ENCODE data around the gene SPEG. TPM values are rescaled to one million over a fixed set of nuclear protein-coding genes. Genes with fewer than 3 reads are reported as not detected.
A peak's percentile ranks its signal among the peaks of the same experiment; 100 is the strongest.

Gene SPEG
- total RNA-seq, 1 experiment from 2014 or later: 23.0 TPM

DNA sequence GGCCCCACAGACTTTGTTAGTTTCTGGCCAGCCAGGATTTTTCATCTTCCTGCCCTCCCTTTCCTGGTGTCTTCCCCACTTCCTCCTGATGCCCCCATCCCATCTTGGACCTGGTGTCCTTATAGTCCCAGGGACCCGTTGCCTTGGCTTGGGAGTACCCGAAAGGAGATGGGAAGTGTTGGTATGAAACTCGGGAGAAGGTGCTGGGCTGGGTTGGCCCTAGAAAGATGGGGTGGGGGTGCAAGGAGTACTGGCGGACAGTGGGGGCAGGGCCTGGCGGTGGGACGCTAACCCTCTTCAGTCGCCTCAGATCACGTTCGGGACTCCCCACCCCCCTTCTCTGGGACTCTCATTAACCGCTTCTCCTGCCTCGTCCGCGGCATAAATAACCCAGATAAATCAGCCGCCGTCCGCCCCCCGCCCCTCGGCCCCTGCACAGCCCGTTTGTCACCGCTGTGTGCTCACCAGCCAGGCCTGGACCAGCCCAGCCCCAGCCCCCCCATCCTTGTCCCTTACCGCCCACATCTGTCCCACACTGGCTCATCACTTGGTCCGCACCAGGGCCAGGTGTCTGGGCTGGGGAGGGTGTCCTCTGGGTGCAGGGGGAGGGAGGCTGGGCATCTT is 76.0 kb downstream of the SPEG start:
- no peak for DNase-seq (ENCODE audit: low read depth)

DNA sequence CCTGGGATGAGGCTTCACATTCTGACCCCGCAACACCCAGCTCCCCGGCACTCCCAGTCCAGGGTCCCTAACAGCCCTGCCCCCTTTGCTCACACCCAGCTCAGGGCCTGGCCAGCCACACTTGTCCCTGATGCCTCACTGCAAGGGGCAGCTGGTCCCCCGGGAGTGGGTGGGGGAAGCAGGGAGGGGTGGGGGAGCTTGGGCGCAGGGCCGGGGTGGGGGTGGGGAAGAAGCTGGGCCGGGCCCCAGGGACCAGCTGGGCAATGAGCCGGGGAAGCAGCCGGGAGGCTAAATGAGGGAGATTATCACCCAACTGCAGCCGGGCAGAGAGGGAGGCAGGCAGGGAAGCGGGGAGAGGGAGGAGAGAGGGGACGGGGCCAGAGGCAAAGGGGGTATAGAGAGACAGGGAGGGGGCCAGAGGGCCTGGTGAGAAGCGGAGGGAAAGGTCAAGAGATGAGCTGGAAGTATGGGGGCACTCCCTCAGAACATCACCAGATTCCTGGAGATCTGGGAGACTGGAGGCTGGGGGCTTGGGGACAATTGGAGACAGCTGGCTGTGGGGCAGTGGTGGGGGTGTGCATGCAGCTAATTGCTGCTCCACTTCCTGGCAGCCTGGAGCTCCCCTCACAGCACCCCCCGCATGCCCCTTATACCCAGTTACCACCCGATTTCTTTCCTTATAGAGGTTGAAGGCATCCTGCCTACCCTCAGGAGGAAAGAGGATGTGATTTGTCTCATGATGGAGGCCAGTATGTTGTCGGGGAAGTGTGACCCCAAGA is 77.1 kb downstream of the SPEG start:
- no peak for DNase-seq (ENCODE audit: low read depth)

DNA sequence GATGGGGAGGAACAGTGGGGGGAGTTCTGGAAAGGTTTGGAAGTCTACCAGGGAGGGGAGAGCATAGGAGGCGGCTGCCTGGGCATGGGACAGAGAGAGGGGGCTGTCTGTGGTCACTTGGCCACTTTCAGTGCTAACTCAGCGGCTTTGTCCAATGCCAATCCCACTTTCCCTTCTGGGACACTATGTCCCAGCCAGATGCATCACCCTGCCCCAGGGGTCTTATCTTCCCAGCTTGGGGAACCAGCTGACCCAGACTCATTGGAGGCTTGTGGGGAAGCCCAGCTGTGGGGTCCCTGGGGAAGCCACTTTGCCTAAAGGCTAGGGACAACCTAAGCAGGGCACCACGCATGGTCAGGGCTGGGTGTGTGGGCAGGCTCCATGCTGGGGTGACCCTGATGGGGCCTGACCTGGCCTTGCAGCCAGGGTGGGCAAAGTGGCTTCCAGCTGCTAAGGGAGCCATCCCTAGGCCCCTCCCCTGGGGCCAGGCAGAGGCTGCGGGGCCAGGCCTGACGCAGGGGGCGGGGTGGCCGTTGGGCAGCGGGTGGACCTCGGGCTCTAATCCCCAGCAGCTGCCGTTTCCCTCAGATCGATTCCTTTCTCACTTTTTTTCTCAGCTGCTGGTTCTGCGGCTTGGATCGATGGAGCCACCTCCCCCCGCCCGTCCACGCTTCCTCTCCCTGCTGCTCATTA is 78.0 kb downstream of the SPEG start:
- no peak for DNase-seq (ENCODE audit: low read depth)

DNA sequence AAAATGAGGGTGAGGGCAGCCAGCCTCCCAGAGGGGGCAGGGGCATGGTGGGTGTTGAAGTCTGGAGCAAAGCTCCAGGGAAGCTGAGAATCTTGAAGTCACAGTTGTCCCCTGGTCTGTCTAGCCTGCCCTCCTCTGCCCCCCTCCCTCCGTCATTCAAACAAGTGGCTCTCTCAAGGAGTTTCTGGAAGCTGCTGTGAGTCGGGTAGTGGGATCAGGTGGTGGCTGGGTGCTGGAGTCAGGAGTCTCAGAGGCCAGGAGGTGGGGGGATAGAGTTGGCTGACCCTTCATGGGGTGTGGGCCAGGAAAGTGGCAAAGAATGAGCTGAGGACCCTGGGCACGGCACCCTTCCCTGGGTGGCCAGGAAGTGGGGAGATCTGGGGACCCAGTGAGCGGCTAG is 79.1 kb downstream of the SPEG start:
- DNase-seq (ENCODE audit: low read depth): no peak

DNA sequence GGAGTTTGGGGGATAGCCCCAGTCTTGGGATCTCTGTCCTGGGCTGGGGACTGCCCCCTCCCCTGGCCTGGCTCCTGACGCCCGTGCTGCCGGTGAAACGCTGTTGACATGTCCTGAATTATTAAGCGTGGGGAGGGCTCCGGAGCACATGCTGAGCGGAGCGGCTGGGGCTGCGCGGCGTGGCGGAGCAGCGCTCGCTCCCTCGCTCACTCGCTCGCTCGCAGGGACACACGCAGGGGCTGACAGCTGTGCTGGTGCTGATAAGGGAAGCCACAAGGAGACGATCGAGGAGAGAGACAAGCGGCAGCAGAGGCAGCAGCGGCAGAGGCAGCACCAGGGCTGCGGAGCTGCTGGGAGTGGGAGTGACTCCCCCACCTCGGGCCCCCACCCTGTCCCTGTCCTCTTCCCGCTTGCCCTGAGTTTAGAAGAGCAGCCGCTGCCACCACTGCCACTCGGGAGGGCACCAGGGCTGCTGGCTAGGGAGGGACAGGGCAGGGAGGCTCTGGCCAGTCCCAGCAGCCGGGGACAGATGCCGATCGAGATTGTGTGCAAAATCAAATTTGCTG is 79.6 kb downstream of the SPEG start, which contains the start of gene ASIC4:
Gene ASIC4 (plus strand): TSS at position 287 of the 566 bp plus-strand sequence. CDS start 243 bp downstream, at position 530.
- DNase-seq (ENCODE audit: low read depth): no peak

DNA sequence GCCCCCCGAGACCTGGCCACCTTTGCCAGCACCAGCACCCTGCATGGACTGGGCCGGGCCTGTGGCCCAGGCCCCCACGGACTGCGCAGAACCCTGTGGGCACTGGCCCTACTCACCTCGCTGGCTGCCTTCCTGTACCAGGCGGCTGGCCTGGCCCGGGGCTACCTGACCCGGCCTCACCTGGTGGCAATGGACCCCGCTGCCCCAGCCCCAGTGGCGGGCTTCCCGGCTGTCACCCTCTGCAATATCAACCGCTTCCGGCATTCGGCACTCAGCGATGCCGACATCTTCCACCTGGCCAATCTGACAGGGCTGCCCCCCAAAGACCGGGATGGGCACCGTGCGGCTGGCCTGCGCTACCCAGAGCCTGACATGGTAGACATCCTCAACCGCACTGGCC is 80.2 kb downstream of the SPEG start:
- no peak for DNase-seq (ENCODE audit: low read depth)

DNA sequence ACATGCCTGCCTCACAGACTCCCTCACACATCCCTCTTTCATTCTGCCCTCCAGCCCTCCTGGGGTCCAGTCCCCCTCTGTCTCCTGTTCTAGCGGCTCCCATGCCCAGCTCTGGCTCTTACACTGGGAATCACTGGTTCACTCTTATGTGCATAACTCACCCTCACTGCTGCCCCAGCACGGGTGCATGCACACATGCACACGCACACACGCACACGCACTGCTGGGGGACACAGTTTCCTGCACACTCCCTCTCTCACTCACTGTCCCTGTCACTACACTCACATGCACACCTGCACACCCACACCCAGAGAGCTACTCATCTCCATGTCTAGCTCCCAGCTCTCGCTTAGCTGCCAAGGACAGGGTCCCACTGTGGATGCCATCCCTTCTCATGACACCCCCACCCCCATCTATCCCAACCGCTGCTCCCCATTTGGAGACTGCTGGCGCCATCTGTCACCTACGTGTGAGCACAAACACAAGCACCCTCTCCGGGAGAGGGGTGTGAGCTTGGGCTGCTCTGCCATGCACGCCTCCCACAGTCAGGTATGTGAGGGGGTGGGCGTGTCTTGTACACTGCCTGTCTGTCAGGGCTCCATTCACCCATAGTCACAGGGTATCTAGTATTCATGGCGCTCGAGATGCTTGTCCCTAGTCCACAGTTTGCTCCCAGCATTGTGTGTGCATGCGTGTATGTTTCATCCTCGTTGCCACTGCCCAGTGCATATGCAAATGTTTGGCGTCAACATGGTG is 81.4 kb downstream of the SPEG start:
- DNase-seq (ENCODE audit: low read depth): no peak

DNA sequence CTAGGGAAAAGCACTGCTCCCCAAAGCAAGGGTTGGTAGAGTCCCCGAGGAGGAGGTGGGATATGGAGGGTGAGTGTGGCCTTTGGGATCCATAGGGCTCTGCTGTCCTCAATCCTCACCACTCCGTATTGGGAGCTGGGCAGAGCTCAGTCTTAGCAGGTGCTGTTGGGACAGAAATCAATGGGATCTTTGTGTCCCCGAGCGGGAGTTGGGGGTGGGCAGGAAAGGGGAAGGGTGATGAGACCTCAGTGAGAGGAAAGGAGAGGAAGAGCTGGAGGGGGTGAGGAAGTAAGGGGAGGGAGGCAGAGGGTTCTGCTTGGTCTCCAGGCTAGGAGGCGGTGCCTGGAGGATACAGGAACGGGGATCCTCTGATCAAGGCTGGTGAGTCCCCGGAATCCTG is 82.2 kb downstream of the SPEG start:
- DNase-seq (ENCODE audit: low read depth): no peak

DNA sequence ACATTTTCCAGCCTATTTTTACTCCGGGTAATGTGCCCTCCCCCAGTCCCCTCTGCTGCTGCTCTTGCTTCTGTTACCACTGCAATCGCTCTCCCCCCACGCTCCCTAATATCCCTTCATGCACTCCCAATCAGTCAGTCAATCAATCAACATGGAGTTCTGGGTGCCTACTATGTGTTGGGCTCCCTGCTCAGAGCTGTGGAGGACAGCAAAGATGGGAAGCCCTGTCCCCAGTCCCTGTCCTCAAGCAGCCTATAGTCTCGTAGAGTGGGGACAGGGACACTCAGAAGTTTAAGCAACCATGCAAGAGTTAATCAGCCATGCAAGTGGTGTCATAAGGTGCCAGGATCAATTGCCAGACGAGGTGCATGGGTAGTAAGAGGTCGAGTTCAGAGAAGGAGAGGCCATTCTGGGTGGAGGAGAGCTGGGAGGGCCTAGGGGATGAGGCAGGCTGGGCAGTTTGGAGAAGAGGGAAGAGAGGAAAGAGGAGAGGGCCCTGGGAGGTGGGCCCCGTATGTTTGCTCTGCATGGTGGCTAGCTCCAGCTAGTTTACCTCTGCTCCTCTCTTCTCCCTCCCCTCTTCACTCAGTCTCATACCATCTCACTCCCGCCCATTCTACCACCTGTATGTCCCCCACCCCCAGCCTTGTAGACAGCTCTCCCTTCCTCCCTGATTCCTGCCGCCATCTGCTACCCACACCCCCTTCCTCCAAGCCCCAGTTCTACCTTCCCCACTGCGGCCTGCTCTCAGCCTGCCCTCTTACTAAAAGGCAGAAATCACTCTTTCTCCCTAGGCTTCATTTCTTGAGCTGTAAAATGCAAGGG is 83.5 kb downstream of the SPEG start:
- DNase-seq (ENCODE audit: low read depth): no peak

DNA sequence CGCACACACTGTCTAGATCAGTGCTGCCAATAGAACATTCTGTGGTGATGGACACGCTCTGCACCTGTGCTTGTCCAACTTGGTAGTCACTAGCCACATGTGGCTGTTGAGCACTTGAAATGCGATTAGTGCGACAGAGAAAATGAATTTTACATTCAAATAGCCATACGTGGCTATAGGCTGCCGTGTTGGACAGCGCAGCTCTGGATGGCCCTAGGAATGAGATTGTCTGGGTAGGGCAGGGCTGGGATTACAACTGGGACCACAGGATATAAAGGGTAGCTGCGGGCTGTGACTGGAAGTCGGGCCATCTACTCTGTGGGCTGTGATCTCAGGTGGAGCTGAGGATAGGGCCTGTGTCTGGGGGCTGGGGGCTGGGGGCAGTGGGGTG is 84.9 kb downstream of the SPEG start:
- DNase-seq (ENCODE audit: low read depth): no peak

DNA sequence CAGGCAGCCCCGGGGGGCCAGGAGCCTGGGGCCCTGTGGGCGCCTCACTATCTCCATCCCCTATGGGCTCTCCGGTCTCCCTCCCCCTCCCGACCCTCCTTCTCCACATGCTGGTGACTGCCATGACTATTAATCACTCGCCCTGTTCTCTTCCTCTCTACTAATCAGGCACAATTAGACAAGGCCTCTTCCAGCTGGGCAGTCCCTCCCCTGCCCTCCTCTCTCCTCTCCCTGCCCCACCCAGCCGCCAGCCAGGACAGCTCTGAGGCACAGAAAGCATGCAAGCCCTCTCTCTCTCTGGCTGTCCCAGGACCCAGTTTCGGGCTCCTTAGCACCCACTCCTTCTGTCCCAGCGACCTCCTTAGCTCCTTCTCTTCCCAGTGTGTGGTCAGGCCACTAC is 85.4 kb downstream of the SPEG start:
- no peak for DNase-seq (ENCODE audit: low read depth)

DNA sequence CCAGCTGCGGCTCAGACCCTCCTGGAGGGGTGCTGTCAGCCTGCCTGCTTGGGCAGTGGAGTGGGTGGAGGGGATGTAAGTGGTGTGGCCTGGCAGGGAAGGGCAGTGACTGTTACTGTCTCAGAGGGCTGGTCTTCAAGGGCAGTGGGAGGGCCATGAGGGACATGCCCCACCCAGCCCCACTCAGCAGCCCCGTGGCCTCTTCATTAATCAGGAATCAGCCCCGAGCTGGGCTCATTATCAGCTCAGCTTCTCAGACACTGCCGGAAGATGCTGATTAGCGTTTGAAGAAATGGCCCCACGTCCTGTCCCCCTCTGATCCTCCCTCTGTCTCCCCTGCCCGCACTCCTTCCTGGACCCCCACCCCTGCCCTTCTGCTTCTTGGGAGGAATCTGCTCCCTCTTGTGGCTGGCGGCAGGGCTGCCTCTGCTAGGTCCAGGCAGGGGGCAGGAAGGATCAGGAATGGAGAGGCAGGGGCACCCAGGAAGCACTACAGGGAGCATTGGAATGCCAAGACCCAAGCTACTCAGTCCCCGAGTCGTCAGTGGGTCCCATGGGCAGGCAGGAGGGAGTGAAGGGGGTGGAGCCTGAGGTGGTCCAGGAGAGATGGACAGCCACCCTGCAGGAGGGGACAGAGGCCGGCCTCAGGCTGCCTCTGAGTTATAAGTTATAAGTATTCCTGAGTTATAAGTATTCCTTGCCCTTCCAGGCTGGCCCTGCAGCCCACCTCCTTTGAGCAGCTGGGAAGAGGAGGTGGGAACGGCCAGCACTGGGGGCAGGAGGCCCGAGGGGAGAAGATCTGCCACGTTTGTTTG is 86.6 kb downstream of the SPEG start:
- DNase-seq (ENCODE audit: low read depth): peak; percentile 63

DNA sequence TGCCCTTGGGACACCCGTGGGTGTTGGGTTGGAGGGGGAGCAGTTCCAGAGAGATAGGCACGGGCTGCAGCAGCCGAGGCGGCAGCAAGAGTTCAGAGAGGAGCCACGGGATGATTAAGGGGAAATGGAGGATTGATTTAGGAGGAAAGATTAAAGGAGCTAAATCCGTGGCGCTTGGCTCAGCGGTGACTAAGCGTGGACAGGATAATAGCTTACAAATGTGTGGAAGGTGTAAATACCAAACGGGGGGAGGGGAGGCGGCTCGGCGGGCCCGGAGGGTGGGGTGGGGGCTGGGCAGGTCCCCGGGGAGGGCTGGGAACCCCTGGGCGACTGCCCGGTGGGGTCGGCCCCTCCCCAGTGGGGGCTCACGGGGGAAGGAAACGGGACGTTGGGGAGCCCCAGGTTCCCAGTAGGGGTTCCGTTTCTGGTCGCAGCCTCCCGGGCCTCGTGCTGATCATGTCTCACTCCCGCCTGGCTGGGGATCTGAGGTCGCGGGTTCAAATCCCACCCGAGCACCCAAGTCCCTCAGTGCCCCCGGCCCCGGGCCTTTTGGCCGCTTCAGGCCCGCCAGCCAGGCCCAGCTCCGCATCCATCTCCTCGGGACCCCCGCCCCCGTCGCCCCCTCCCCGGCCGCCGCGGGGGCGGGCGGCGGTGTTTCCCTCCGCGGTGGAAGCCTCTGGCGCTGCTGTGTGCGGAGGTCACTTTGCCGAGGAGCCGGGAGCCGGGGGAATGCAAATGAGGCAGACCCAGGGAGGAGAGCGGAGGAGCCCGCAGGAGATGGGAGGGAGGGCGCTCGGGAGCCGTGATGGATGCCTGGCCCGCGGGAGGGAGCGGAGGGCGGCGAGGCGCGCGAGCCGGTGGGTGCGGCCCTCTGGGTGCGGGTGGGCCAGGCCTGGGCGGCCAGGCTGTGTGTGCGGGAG is 87.7 kb downstream of the SPEG start:
- DNase-seq (ENCODE audit: low read depth): peak; percentile 70

DNA sequence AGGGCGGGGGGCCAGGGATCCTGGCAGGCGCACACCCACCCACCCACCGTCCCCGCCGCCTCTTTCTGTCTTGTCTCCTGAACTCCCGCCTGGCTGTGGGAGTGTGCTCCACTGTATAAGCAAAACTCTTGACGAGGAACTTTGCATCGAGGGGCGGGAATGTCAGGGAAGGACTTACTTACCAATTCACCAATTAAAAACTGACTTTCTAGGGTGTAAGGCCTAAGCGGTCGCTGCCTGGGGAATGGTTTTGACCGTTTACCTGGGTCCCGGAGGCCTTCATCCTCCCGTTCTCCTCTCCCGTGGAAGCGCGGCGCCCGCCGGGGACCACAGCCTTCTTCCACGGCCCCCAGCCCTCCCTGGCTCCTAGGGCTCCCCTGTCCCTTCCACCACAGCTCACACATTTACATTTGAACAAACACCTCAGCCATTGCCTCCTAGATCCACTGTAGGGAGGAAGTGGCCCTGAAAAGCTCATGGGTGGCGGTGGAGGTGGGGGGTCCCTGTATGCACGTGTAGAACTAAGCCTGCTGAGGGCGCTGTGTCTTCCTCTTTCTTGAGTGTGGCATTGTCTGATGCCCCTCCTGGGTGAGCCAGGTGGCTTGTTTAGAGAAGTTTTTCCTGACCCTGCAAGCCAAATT is 88.5 kb downstream of the SPEG start:
- DNase-seq (ENCODE audit: low read depth): no peak

DNA sequence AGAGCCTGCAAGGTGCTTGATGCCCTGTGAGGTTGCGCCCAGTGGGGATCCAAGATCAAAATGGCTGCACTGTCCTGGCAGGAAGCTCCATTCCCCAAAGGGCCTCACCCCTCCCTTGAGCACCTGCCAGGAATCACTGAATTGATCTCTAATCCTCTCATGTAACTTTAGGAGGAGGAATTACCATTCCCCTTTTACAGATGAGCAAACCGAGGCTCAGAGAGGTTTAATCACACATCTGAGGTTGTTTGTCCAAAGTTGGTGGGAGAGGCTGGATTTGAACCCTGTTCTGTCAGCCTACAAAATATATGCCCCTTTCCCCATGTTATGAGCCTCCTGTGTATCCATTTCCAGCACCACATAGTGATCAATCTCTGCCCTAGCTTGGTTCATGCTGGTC is 90.2 kb downstream of the SPEG start:
- no peak for DNase-seq (ENCODE audit: low read depth)

DNA sequence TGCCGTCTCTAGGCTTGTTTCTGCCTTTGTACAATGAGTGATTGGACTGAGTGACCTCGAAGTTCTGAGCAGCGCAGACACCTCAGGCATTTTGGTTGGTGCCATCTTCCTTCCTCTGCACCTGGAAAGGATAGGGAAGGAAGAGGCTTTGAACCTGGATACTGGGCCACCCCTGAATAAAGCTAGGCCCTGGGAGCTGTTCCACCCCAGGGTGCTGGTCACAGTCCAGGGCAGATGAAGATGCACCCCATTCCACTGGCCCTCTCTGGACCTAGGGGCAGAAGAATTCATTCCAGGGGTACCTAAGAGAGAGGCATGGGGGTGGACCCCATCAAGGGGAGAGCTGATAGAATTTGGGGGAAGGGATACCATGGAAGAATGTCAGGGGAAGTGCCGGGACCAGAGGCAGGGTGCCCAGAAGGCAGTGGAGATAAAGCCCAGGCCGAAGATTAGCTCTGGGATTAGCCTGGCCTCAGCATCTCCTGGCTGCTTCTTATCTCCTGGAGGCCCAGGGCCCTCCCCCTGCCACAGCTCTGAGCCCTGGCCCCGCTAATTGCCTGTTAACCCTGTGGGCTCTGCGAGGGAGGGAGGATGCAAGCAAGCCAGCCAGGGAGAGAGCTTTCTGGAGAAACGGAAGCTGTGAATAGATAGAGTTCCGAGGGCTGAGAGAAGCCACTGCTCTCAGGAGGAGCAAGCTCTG is 91.0 kb downstream of the SPEG start:
- no peak for DNase-seq (ENCODE audit: low read depth)

DNA sequence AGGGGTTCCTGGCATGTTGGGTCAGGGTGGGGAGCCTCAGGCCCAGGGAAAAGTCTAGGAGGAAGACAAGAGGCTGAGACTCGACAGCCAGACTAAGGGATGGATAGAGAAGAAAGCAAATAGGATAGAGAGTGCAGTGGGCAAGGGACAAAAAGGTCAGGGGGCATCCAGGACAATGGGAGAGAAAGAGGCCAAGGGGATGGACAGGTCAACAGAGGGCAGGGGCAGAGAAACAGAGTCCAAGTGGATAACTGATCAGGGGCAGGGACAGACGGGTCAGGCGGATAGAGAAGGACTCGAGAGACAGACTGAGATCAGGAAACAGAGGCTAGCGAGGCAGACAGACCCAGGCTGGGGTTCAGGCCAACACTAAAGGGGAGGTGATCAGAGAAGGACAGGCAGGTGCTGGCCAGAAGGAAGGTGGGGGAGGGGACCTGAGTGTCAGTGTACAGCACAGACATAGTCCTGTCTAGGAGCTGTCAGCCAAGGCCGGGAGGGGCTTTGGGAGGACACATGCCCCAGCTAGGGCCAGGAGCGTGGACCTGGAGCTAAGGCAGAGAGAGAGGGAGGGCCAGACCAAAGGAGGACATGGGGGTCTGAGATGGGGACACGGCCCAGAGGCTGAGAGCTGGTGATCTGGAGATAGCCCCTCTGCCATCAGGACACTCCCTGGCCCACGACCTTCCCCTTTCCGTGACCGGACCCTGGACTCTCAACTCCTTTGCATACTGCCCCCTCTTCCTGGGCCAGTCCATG is 91.9 kb downstream of the SPEG start:
- no peak for DNase-seq (ENCODE audit: low read depth)
